GM18508 (cell line): ENCODE measurements around the gene PLCB2.

Experiments
- ATAC-seq: cut with Tn5 transposase; IDR thresholded peaks from one replicate; pipeline ENCODE4 v1.9.1; 2021; ENCODE audit warnings: moderate number of reproducible peaks; ENCODE audit not compliant: insufficient read depth, unreplicated experiment

The PLCB2 gene

GRCh38 chr15:40307421-40308211, at the start of gene PLCB2:
Gene PLCB2, minus strand, starts transcription at chr15:40307935. Its CDS starts 263 bp downstream, at chr15:40307672.
- ATAC-seq, result no peak

DNA sequence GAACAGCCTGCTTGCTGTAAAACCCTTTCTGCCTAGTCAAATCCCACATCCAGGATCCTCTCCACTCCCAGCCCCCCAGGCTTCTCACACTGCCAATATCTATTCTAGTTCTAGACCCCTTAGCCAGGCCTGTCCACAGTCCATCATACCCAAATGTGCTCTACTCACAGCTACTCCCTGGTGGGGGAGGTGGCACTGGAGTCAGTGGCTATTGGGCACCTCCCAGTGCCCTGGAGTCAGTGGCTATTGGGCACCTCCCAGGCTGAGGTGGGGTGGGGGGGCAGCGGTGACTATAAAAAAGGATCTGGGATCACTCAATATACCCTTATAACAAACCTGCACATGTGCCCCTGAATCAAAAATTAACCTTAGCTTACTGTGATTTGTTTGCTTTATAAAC, 49.5 kb upstream of the PLCB2 start:
- ATAC-seq, result no peak

DNA sequence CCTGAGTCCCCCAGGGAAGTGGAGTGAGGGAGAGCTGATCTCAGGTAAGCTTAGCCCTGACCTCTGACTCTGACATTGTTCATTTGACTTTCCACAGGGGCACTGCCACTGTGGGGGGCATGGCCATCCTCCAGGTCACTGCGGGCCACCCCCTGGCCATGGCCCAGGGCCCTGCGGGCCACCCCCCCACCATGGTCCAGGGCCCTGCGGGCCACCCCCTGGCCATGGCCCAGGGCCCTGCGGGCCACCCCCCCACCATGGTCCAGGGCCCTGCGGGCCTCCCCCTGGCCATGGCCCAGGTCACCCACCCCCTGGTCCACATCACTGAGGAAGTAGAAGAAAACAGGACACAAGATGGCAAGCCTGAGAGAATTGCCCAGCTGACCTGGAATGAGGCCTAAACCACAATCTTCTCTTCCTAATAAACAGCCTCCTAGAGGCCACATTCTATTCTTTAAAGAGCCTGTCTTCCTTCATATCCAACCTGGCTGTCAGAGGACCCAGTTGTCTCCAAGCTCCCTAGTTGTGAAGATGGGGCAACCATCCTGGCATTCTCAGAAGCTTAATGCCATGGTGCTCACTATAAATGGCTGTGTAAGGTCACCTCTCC, 48.3 kb upstream of the PLCB2 start:
- ATAC-seq, result no peak

GRCh38 chr15:40354408-40355171, 46.9 kb upstream of the PLCB2 start:
- no peak for ATAC-seq

DNA sequence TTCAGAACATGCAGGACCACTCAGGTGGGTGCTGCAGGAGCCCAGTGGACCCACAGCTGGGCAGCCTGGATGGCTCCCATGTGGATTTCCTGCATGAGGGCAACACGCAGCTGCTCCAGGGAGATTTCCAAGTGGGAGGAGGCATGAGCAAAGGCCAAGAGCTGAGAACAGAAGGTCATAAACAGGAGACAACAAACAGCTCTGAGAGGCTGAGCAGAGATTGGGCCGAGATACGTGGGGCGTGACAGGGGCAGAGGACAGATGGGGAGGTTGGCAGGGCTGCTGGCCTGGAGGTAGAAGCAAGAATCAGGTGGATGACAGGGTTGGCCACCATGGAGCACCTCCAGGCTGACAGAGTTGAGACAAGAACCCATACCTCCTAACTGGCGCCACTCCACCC, 46.0 kb upstream of the PLCB2 start:
- ATAC-seq, result no peak

GRCh38 chr15:40352281-40352901, 44.7 kb upstream of the PLCB2 start:
- ATAC-seq, result no peak

DNA sequence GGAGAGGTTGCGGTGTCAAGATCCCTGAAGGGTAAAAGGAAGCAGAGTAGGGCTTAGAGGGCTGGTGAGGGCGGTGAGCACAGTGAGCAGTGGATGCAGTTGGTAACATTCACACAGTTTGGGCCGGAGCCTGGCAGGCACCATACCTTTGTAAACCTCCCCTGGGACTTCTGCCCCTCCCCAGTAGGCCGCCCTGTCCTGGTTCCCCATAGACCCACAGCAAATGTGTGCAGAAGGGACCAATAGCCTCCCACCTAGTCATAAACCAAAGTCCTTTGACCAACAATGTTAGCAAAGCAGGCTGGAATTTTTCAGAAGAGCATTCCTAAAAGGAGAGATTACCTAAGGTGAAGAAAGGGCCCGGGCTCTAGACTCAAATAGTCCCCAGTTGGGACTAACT, 41.4 kb upstream of the PLCB2 start:
- no peak for ATAC-seq

- ATAC-seq, result no peak
Observed at GRCh38 chr15:40348474-40348870, 40.7 kb upstream of the PLCB2 start.

DNA sequence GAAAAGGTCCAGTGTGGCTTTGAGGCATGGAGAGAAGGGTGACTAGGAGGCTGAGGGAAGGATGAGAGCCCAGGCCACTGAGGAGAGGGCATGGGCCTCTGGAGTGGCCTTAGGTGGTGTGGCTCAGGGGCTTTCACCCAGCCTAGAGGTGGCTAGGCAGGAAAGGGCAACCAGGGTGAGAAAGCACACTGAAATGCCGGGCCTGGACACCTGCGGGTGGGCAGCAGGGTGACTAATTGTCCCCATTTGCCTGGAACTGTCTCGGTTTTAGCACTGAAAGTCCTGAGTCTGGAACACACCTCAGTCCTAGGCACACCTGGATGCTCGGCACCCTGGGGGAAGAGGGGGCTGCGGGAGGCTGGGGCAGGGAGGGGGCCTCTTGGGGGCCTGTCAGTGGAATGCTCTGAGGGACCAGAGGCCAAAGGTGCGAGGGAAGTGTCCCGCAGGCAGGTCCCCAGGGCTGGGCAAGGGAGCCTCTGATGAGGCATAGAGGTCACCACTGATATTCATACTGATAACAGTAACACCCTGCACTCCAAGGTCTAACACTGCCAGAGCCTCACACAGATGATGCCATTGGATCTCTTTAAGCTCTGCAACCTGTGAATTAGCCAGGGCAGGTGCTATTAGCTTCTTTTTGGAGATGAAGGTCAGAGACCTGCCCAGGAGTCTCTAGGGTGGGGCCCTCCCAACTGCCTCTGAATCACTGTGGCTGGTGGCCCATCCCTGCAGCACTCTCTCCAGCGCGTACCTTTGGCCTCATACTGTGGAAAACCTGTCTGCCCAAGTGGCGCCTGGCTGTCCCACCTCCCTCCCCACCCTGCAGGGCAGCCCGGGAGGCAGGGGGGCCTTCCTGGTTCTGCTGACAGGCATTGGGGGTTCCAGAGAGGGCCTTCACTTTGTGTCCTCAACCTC, 40.1 kb upstream of the PLCB2 start:
- no peak for ATAC-seq

- no peak for ATAC-seq
Observed at GRCh38 chr15:40346579-40347558, 39.1 kb upstream of the PLCB2 start.

- ATAC-seq, result no peak
Observed at GRCh38 chr15:40345867-40346578, 38.3 kb upstream of the PLCB2 start.

GRCh38 chr15:40345225-40345866, 37.6 kb upstream of the PLCB2 start:
- ATAC-seq, result no peak

- no peak for ATAC-seq
Observed at GRCh38 chr15:40344631-40345120, 36.9 kb upstream of the PLCB2 start.

- no peak for ATAC-seq
Observed at GRCh38 chr15:40344217-40344616, 36.5 kb upstream of the PLCB2 start.

DNA sequence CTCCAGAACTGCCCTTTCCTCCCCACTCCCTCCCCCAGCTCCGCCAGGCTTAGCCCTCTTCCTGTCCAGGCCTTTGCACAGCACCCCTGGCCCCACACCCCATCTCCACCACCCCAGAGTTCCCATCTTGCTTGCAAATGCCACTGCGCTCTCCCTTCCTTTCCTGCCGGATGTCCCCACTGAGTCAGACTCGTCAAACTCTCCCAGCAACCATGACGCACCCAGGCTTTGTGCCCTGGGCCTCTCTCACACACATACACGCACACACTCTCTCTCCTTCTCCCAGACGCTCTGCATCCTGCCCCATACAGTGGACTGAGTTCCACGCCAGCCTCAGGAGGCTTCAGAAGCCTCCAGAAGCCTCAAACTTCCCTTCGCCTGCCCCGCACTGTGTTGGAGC, 35.8 kb upstream of the PLCB2 start:
- ATAC-seq, result no peak

- no peak for ATAC-seq
Observed at GRCh38 chr15:40342416-40343320, 34.9 kb upstream of the PLCB2 start.
